Endothelial cell of umbilical vein (primary cell): ENCODE data around the gene OSBPL1A. TPM values are rescaled to one million over a fixed set of nuclear protein-coding genes. Genes with fewer than 3 reads are reported as not detected.

Source experiments
- BruUV-seq: library from RNA; stranded (reverse); fragments of 400-500 nt; replicated peaks from 2 replicates; lab custom pipeline; 2021; lab: Mats Ljungman, UMichigan
- CTCF ChIA-PET: fragments of 300-600, 350-600 bp; sonication (Branson Sonifier 250); formaldehyde crosslinking; loops from one replicate; lab custom pipeline; 2021; ENCODE audit warnings: antibody characterized with exemption, inconsistent platforms; lab: Charles Lee
- POLR2A ChIA-PET: fragments of 300-600, 350-600 bp; sonication (Branson Sonifier 250); formaldehyde crosslinking; loops from one replicate; lab custom pipeline; 2021; ENCODE audit warnings: antibody characterized with exemption, inconsistent platforms; lab: Charles Lee
- DNase-seq: peaks from one replicate; pipeline ENCODE4 v3.0.0-alpha.2; 2011; ENCODE audit warnings: low read depth, low spot score
- FAIRE-seq: peaks from 2 replicates; lab custom pipeline; 2011; peaks lifted over from hg19 to GRCh38; lab: Jason Lieb, UNC
- H2AFZ ChIP-seq: 2 replicates; pipeline ENCODE4 v1.6.0; 2012; ENCODE audit warnings: low read depth, low read length, control low read depth, inconsistent platforms
- H3K27ac ChIP-seq: 2 replicates; pipeline ENCODE4 v1.5.1; 2011; ENCODE audit warnings: low read depth, mild to moderate bottlenecking, control low read depth, low read length, moderate library complexity; ENCODE audit not compliant: insufficient read depth
- H3K27me3 ChIP-seq, 2 experiments: 2 replicates each; pipeline versions ENCODE4 v1.6.0 to v1.6.1; 2011; ENCODE audit warnings: low read length in 2 of 2, mixed read lengths in 1 of 2; ENCODE audit not compliant: control insufficient read depth in 2 of 2, insufficient read depth in 2 of 2
- H3K36me3 ChIP-seq, 2 experiments: 2 replicates in 1 of 2; 3 replicates in 1 of 2; pipeline ENCODE4 v1.5.1; 2011; ENCODE audit warnings: low read length in 2 of 2, mild to moderate bottlenecking in 1 of 2, moderate library complexity in 1 of 2; ENCODE audit not compliant: control insufficient read depth in 2 of 2, insufficient read depth in 2 of 2; ENCODE audit errors: extremely low read depth in 1 of 2
- H3K4me1 ChIP-seq: 3 replicates; pipeline ENCODE4 v1.5.1; 2011; ENCODE audit warnings: mild to moderate bottlenecking, low read length; ENCODE audit not compliant: control insufficient read depth, insufficient read depth; ENCODE audit errors: extremely low read depth
- H3K4me2 ChIP-seq: 2 replicates; pipeline ENCODE4 v1.6.1; 2011; ENCODE audit warnings: low read length, control low read depth, mixed read lengths; ENCODE audit not compliant: insufficient read depth
- H3K4me3 ChIP-seq, 3 experiments: fragments of 200-600 bp in 1 of 3; sonication (generic), shearing (Covaris generic) in 1 of 3; replicated peaks in 1 of 3; 2 replicates each; pipeline ENCODE4 v1.5.1; 2011 to 2016; ENCODE audit warnings: control low read depth in 3 of 3, low read length in 3 of 3, mild to moderate bottlenecking in 2 of 3, inconsistent platforms in 1 of 3, low read depth in 1 of 3, moderate library complexity in 1 of 3; ENCODE audit not compliant: insufficient read depth in 1 of 3
- H3K79me2 ChIP-seq: 2 replicates; pipeline ENCODE4 v1.6.0; 2012; ENCODE audit warnings: low read length, inconsistent platforms; ENCODE audit not compliant: control insufficient read depth, insufficient read depth
- H3K9ac ChIP-seq: replicated peaks from 2 replicates; pipeline ENCODE3; 2011; ENCODE audit warnings: low read length, control low read depth; ENCODE audit not compliant: insufficient read depth; ENCODE audit errors: extremely low read depth
- H3K9me1 ChIP-seq: replicated peaks from 3 replicates; pipeline ENCODE4 v1.6.0; 2011; ENCODE audit warnings: mild to moderate bottlenecking, low read length; ENCODE audit not compliant: control insufficient read depth, insufficient read depth; ENCODE audit errors: extremely low read depth
- H3K9me3 ChIP-seq: replicated peaks from 2 replicates; pipeline ENCODE4 v1.5.1; 2012; ENCODE audit warnings: low read length, inconsistent platforms; ENCODE audit not compliant: control insufficient read depth, insufficient read depth
- H4K20me1 ChIP-seq: replicated peaks from 2 replicates; pipeline ENCODE3; 2011; ENCODE audit warnings: mild to moderate bottlenecking, low read length; ENCODE audit not compliant: control insufficient read depth, insufficient read depth; ENCODE audit errors: extremely low read depth
- EZH2 ChIP-seq: IDR thresholded peaks from 2 replicates; pipeline ENCODE4 v1.6.1; 2012; ENCODE audit warnings: borderline replicate concordance, low read depth, mild to moderate bottlenecking, moderate library complexity, low read length, inconsistent platforms; ENCODE audit not compliant: severe bottlenecking
- FOS ChIP-seq: IDR thresholded peaks from 2 replicates; pipeline ENCODE4 v1.6.1; 2011; ENCODE audit warnings: mild to moderate bottlenecking, low read length, moderate library complexity, borderline replicate concordance; ENCODE audit not compliant: insufficient read depth
- GATA2 ChIP-seq: IDR thresholded peaks from 2 replicates; pipeline ENCODE4 v1.7.0; 2011; ENCODE audit warnings: low read depth, mild to moderate bottlenecking, moderate library complexity, mixed read lengths, low read length; ENCODE audit not compliant: insufficient read length, insufficient read depth
- JUN ChIP-seq: IDR thresholded peaks from 2 replicates; pipeline ENCODE4 v1.6.1; 2011; ENCODE audit warnings: borderline replicate concordance, low read depth; ENCODE audit not compliant: insufficient read length, insufficient read depth
- MAX ChIP-seq: IDR thresholded peaks from 2 replicates; pipeline ENCODE4 v1.6.1; 2011; ENCODE audit not compliant: insufficient read depth, insufficient read length
- MYC ChIP-seq: IDR thresholded peaks from one replicate; pipeline ENCODE4 v1.6.1; 2011; ENCODE audit warnings: mild to moderate bottlenecking, low read depth, low read length
- POLR2A ChIP-seq: IDR thresholded peaks from 2 replicates; pipeline ENCODE4 v1.6.1; 2012; ENCODE audit warnings: low read depth, mild to moderate bottlenecking, control low read depth, low read length
- POLR2AphosphoS5 ChIP-seq: IDR thresholded peaks from 2 replicates; pipeline ENCODE4 v1.6.1; 2012; ENCODE audit warnings: low read depth, mild to moderate bottlenecking, control low read depth, low read length, moderate library complexity; ENCODE audit not compliant: insufficient read depth
- dilution Hi-C: fragments of 300-500 bp; cut with MboI; formaldehyde crosslinking; loops from one replicate; pipeline ENCODE4 v1.15.0; 2019; ENCODE audit warnings: low sequenced_read_pairs; ENCODE audit not compliant: extremely low pct_ligation_motif_present
- intact Hi-C: fragments of 100-400 bp; cut with micrococcal nuclease; formaldehyde crosslinking; loops from one replicate; pipeline ENCODE4 v1.10.0; 2022
- polyA plus RNA-seq, 4 experiments: library from polyadenylated mRNA; depleted of rRNA in 3 of 4; stranded (reverse) in 3 of 4; unstranded in 1 of 4; fragments of >200 nt; gene quantifications; 2 replicates each; pipeline versions ENCODE4 v1.2.1 to v1.2.3, GENCODE V29; 2011 to 2012; ENCODE audit warnings: missing spikeins in 1 of 4
- total RNA-seq: library from RNA; stranded (reverse); gene quantifications from 2 replicates; pipeline ENCODE4 v1.2.3, GENCODE V29; 2021
- TF ChIP-seq, protein P1 (sequence below), 2 donors: IDR thresholded peaks; 1 replicate in 1 of 2; 2 replicates in 1 of 2; pipeline ENCODE4 v1.5.1; 2011; ENCODE audit warnings: low read length in 2 of 2, mild to moderate bottlenecking in 2 of 2, moderate library complexity in 2 of 2, control low read depth in 1 of 2, inconsistent platforms in 1 of 2, low read depth in 1 of 2; ENCODE audit not compliant: insufficient read depth in 1 of 2; ENCODE audit errors: extremely low read depth in 1 of 2

The OSBPL1A gene
- total and polyA plus RNA-seq, 2 donors (not counting 3 experiments of a cell fraction or from before 2014, with no cell fraction given), result 6.4 to 16.5 TPM

- BruUV-seq, result no TSS peak
- CTCF ChIA-PET, result no interaction called here
- Histone ChIP-seq H3K9me1 (no peaks in the 10 kb centered on the region), H3K4me2 (no peak overlapping the region), H3K36me3 (no peaks in the 10 kb centered on the region), H3K4me1 (no peaks in the 10 kb centered on the region), H3K27ac (no peak overlapping the region), H3K9me3 (no peaks in the 10 kb centered on the region), H3K4me3 (no peak overlapping the region), H4K20me1 (no peaks in the 10 kb centered on the region), H3K27me3 (no peaks in the 10 kb centered on the region), H3K79me2 (no peaks in the 10 kb centered on the region), H3K9ac (no peak overlapping the region), H2AFZ (no peak overlapping the region)
- intact Hi-C loops (no loop called here), dilution Hi-C loops (no loop called here)
- TF ChIP-seq JUN, result no peak
- no peak for TF ChIP-seq POLR2A
- TF ChIP-seq FOS, result no peak
- TF ChIP-seq MYC, result no peak
- no peak for TF ChIP-seq MAX
- TF ChIP-seq EZH2, result no peak
- TF ChIP-seq GATA2, result no peak
- TF ChIP-seq, protein P1, sequence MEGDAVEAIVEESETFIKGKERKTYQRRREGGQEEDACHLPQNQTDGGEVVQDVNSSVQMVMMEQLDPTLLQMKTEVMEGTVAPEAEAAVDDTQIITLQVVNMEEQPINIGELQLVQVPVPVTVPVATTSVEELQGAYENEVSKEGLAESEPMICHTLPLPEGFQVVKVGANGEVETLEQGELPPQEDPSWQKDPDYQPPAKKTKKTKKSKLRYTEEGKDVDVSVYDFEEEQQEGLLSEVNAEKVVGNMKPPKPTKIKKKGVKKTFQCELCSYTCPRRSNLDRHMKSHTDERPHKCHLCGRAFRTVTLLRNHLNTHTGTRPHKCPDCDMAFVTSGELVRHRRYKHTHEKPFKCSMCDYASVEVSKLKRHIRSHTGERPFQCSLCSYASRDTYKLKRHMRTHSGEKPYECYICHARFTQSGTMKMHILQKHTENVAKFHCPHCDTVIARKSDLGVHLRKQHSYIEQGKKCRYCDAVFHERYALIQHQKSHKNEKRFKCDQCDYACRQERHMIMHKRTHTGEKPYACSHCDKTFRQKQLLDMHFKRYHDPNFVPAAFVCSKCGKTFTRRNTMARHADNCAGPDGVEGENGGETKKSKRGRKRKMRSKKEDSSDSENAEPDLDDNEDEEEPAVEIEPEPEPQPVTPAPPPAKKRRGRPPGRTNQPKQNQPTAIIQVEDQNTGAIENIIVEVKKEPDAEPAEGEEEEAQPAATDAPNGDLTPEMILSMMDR (IDR thresholded peaks at IDR 0.05; ENCODE audit: extremely low read depth in 1 of 2, insufficient read depth in 1 of 2, low read depth in 1 of 2, low read length in 2 of 2), result no peak
- TF ChIP-seq POLR2AphosphoS5, result no peak
- DNase-seq (no peak), FAIRE-seq (no peak)
- POLR2A ChIA-PET, result no interaction called here
Measured at GRCh38 chr18:24248359-24248758, 149.3 kb downstream of the OSBPL1A start.
